ENCODE measurements around the gene CRB1.

CRB1 gene

GRCh38 chr1:197339106-197340060, 71.3 kb downstream of the CRB1 start:
- H3K27me3 ChIP-seq (replicated peaks; ENCODE audit: control insufficient read depth, insufficient read depth, low read length): no peaks in the 10 kb centered on the region
- no peaks in the 10 kb centered on the region for H3K36me3 ChIP-seq (ENCODE audit: control insufficient read depth, insufficient read depth, low read length)
- H3K4me3 ChIP-seq (replicated peaks; ENCODE audit: low read depth, low read length): no peak overlapping the region
- TF ChIP-seq CTCF (IDR thresholded peaks at IDR 0.05; ENCODE audit: insufficient read depth, low read length, poor library complexity, severe bottlenecking): no peak
- no peak for DNase-seq (ENCODE audit: extremely low read depth, insufficient read length)

GRCh38 chr1:197341626-197342025, 73.6 kb downstream of the CRB1 start:
- H3K4me3 ChIP-seq (replicated peaks; ENCODE audit: low read depth, low read length): no peak overlapping the region

GRCh38 chr1:197342044-197342565, 74.1 kb downstream of the CRB1 start:
- Histone ChIP-seq H3K4me3 (replicated peaks; ENCODE audit: low read depth, low read length) (no peak overlapping the region), H3K27me3 (replicated peaks; ENCODE audit: control insufficient read depth, insufficient read depth, low read length) (no peaks in the 10 kb centered on the region), H3K36me3 (ENCODE audit: control insufficient read depth, insufficient read depth, low read length) (no peaks in the 10 kb centered on the region)
- no peak for TF ChIP-seq CTCF (IDR thresholded peaks at IDR 0.05; ENCODE audit: insufficient read depth, low read length, poor library complexity, severe bottlenecking)
- no peak for DNase-seq (ENCODE audit: extremely low read depth, insufficient read length)

More at GRCh38 chr1:197341626-197342025, 73.6 kb downstream of the CRB1 start:
- Histone ChIP-seq H3K27me3 (replicated peaks; ENCODE audit: control insufficient read depth, insufficient read depth, low read length) (no peaks in the 10 kb centered on the region), H3K36me3 (ENCODE audit: control insufficient read depth, insufficient read depth, low read length) (no peaks in the 10 kb centered on the region)
- no peak for DNase-seq (ENCODE audit: extremely low read depth, insufficient read length)
- TF ChIP-seq CTCF (IDR thresholded peaks at IDR 0.05; ENCODE audit: insufficient read depth, low read length, poor library complexity, severe bottlenecking): no peak

GRCh38 chr1:197342669-197343068, 74.6 kb downstream of the CRB1 start:
- Histone ChIP-seq H3K36me3 (ENCODE audit: control insufficient read depth, insufficient read depth, low read length) (no peaks in the 10 kb centered on the region), H3K27me3 (replicated peaks; ENCODE audit: control insufficient read depth, insufficient read depth, low read length) (no peaks in the 10 kb centered on the region), H3K4me3 (replicated peaks; ENCODE audit: low read depth, low read length) (no peak overlapping the region)
- DNase-seq (ENCODE audit: extremely low read depth, insufficient read length): no peak
- no peak for TF ChIP-seq CTCF (IDR thresholded peaks at IDR 0.05; ENCODE audit: insufficient read depth, low read length, poor library complexity, severe bottlenecking)

GRCh38 chr1:197343663-197344273, 75.7 kb downstream of the CRB1 start:
- no peak overlapping the region for H3K4me3 ChIP-seq (replicated peaks; ENCODE audit: low read depth, low read length)
- H3K27me3 ChIP-seq (replicated peaks; ENCODE audit: control insufficient read depth, insufficient read depth, low read length): no peaks in the 10 kb centered on the region
- no peaks in the 10 kb centered on the region for H3K36me3 ChIP-seq (ENCODE audit: control insufficient read depth, insufficient read depth, low read length)
- no peak for TF ChIP-seq CTCF (IDR thresholded peaks at IDR 0.05; ENCODE audit: insufficient read depth, low read length, poor library complexity, severe bottlenecking)
- no peak for DNase-seq (ENCODE audit: extremely low read depth, insufficient read length)

All from GM06990 (cell line).